WTC11 (cell line): ENCODE results near the gene CABP7. TPM values are rescaled to one million over a fixed set of nuclear protein-coding genes. Genes with fewer than 3 reads are reported as not detected.

Experiments
- ATAC-seq: fragments of 200-7000 bp; cut with Tn5 transposase; 2 replicates; pipeline ENCODE4 v1.10.0; 2021; ENCODE audit warnings: mild to moderate bottlenecking, moderate library complexity
- CTCF ChIA-PET: fragments of 300-600 bp; sonication (Branson Sonifier 250); formaldehyde crosslinking; loops from one replicate; lab custom pipeline; 2021; ENCODE audit warnings: antibody characterized with exemption; lab: Charles Lee
- POLR2A ChIA-PET: fragments of 350-600 bp; sonication (Branson Sonifier 250); formaldehyde crosslinking; loops from one replicate; lab custom pipeline; 2021; ENCODE audit warnings: antibody characterized with exemption; lab: Charles Lee
- DNase-seq: peaks from one replicate; pipeline ENCODE4 v3.0.0; 2021; ENCODE audit warnings: low spot score
- H3K27ac Mint-ChIP-seq: 2 replicates; pipeline ENCODE4 v1.8.0; 2021; ENCODE audit warnings: mixed read lengths
- H3K27me3 Mint-ChIP-seq: 2 replicates; pipeline ENCODE4 v1.8.0; 2021; ENCODE audit warnings: low read depth, mild to moderate bottlenecking, moderate library complexity, mixed read lengths
- H3K36me3 Mint-ChIP-seq: 2 replicates; pipeline ENCODE4 v1.8.0; 2021; ENCODE audit warnings: mixed read lengths
- H3K4me1 Mint-ChIP-seq: 2 replicates; pipeline ENCODE4 v1.8.0; 2022; ENCODE audit warnings: mixed read lengths
- H3K4me3 Mint-ChIP-seq: 2 replicates; pipeline ENCODE4 v1.8.0; 2021; ENCODE audit warnings: mild to moderate bottlenecking, moderate library complexity, mixed read lengths
- H3K9me3 Mint-ChIP-seq: 2 replicates; pipeline ENCODE4 v1.8.0; 2021; ENCODE audit warnings: mixed read lengths
- CREM ChIP-seq: sonication (generic); formaldehyde crosslinking; IDR thresholded peaks from 2 replicates; pipeline ENCODE4 v1.8.1; 2022; ENCODE audit warnings: mild to moderate bottlenecking, missing genetic modification reagents, moderate library complexity
- E2F4 ChIP-seq: sonication (generic); formaldehyde crosslinking; IDR thresholded peaks from 2 replicates; pipeline ENCODE4 v1.8.1; 2022; ENCODE audit warnings: low read depth, mild to moderate bottlenecking, moderate library complexity, missing genetic modification reagents, borderline replicate concordance
- ETV6 ChIP-seq: sonication (generic); formaldehyde crosslinking; IDR thresholded peaks from 2 replicates; pipeline ENCODE4 v1.8.1; 2022; ENCODE audit warnings: mild to moderate bottlenecking, missing genetic modification reagents
- FOXP4 ChIP-seq: sonication (generic); formaldehyde crosslinking; IDR thresholded peaks from 2 replicates; pipeline ENCODE4 v1.8.0; 2022; ENCODE audit warnings: mild to moderate bottlenecking, missing genetic modification reagents
- GABPB1 ChIP-seq: sonication (generic); formaldehyde crosslinking; IDR thresholded peaks from 2 replicates; pipeline ENCODE4 v1.8.1; 2023; ENCODE audit warnings: mild to moderate bottlenecking, missing genetic modification reagents
- JAZF1 ChIP-seq: fragments of 250-450 bp; sonication (Bioruptor Pico); IDR thresholded peaks from 2 replicates; pipeline ENCODE4 v1.9.0; 2021; ENCODE audit warnings: moderate library complexity, mild to moderate bottlenecking, inconsistent platforms
- MLX ChIP-seq: sonication (generic); formaldehyde crosslinking; IDR thresholded peaks from 2 replicates; pipeline ENCODE4 v1.8.1; 2023; ENCODE audit warnings: mild to moderate bottlenecking, missing genetic modification reagents, moderate library complexity
- NR1H2 ChIP-seq: sonication (generic); formaldehyde crosslinking; IDR thresholded peaks from 2 replicates; pipeline ENCODE4 v1.9.0; 2021; ENCODE audit warnings: mild to moderate bottlenecking, moderate library complexity, missing genetic modification reagents
- NR2C2 ChIP-seq: sonication (generic); formaldehyde crosslinking; IDR thresholded peaks from 2 replicates; pipeline ENCODE4 v1.8.0; 2022; ENCODE audit warnings: mild to moderate bottlenecking, missing genetic modification reagents
- PREB ChIP-seq: sonication (generic); formaldehyde crosslinking; IDR thresholded peaks from 2 replicates; pipeline ENCODE4 v1.8.1; 2022; ENCODE audit warnings: mild to moderate bottlenecking, missing genetic modification reagents, moderate library complexity, borderline replicate concordance
- RELA ChIP-seq: sonication (generic); formaldehyde crosslinking; IDR thresholded peaks from 2 replicates; pipeline ENCODE4 v1.8.1; 2022; ENCODE audit warnings: missing genetic modification reagents, mild to moderate bottlenecking, borderline replicate concordance
- SOX15 ChIP-seq: fragments of 250-450 bp; sonication (Bioruptor Pico); IDR thresholded peaks from 2 replicates; pipeline ENCODE4 v1.9.0; 2021; ENCODE audit warnings: mild to moderate bottlenecking
- SP1 ChIP-seq: sonication (generic); formaldehyde crosslinking; conservative IDR thresholded peaks from 2 replicates; pipeline ENCODE4 v1.8.1; 2022; ENCODE audit warnings: missing genetic modification reagents
- TCF7 ChIP-seq: sonication (generic); formaldehyde crosslinking; IDR thresholded peaks from 2 replicates; pipeline ENCODE4 v1.8.0; 2022; ENCODE audit warnings: mild to moderate bottlenecking, low read depth, missing genetic modification reagents, moderate library complexity
- TP53 ChIP-seq: sonication (generic); formaldehyde crosslinking; IDR thresholded peaks from 2 replicates; pipeline ENCODE4 v1.8.1; 2023; ENCODE audit warnings: mild to moderate bottlenecking, missing genetic modification reagents
- ZMAT4 ChIP-seq: fragments of 250-450 bp; sonication (Bioruptor Pico); IDR thresholded peaks from 2 replicates; pipeline ENCODE4 v1.9.0; 2021; ENCODE audit warnings: mild to moderate bottlenecking
- ZNF121 ChIP-seq: sonication (generic); formaldehyde crosslinking; IDR thresholded peaks from 2 replicates; pipeline ENCODE4 v1.8.0; 2023; ENCODE audit warnings: missing genetic modification reagents
- ZNF138 ChIP-seq: sonication (generic); formaldehyde crosslinking; conservative IDR thresholded peaks from 2 replicates; pipeline ENCODE4 v1.8.1; 2022; ENCODE audit warnings: mild to moderate bottlenecking, moderate library complexity, missing genetic modification reagents
- ZNF317 ChIP-seq: sonication (generic); formaldehyde crosslinking; IDR thresholded peaks from 2 replicates; pipeline ENCODE4 v1.8.1; 2023; ENCODE audit warnings: low read depth, mild to moderate bottlenecking, moderate library complexity, missing genetic modification reagents, borderline replicate concordance
- ZNF396 ChIP-seq: fragments of 250-450 bp; sonication (Bioruptor Pico); IDR thresholded peaks from 2 replicates; pipeline ENCODE4 v1.8.0; 2021; ENCODE audit warnings: mild to moderate bottlenecking, moderate library complexity, borderline replicate concordance
- ZNF416 ChIP-seq: fragments of 250-450 bp; sonication (Bioruptor Pico); IDR thresholded peaks from 2 replicates; pipeline ENCODE4 v1.9.0; 2021; ENCODE audit warnings: mild to moderate bottlenecking, inconsistent platforms
- total RNA-seq: library from RNA; stranded (reverse); gene quantifications from 3 replicates; pipeline ENCODE4 v1.2.3, GENCODE V29; 2021
- TF ChIP-seq, protein P1 (sequence below): sonication (generic); formaldehyde crosslinking; IDR thresholded peaks from 2 replicates; pipeline ENCODE4 v1.8.1; 2022; ENCODE audit warnings: mild to moderate bottlenecking, moderate library complexity, missing genetic modification reagents
- TF ChIP-seq, protein P2 (sequence below): fragments of 250-450 bp; sonication (Bioruptor Pico); IDR thresholded peaks from 2 replicates; pipeline ENCODE4 v2.1.2; 2022; ENCODE audit warnings: mild to moderate bottlenecking, moderate library complexity
- TF ChIP-seq, protein P3 (sequence below): fragments of 250-450 bp; sonication (Bioruptor Pico); conservative IDR thresholded peaks from 2 replicates; pipeline ENCODE4 v1.9.0; 2021; ENCODE audit warnings: mild to moderate bottlenecking
- TF ChIP-seq, protein P4 (sequence below): fragments of 250-450 bp; sonication (Bioruptor Pico); IDR thresholded peaks from 2 replicates; pipeline ENCODE4 v1.9.0; 2021; ENCODE audit warnings: moderate library complexity, mild to moderate bottlenecking, inconsistent platforms, borderline replicate concordance

CABP7 gene
- total RNA-seq, 1 experiment from 2014 or later: 0.17 TPM

DNA sequence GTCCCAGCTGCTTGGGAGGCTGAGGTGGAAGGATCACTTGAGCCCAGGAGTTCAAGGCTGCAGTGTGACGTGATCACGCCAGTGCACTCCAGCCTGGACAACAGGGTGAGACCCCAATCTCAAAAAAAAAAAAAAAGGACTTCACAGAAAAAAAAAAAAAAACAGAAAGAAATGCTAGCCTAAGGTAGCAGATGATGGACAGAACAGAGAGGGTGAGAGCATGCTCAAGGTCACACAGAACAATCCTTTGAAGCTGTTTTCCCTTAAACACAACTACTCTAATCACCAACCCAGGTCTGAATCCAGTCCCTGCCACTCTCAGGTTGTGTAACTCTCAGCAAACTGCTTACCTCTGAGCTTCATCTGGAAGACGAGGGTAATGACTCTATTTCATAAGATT, 37.3 kb downstream of the CABP7 start:
- ChIA-PET CTCF (interaction anchor here (0.6 to 1.0 kb wide), 3 partner anchors 24 to 55 kb away, joined by 3 read pairs; no protein-coding TSS in a partner anchor), POLR2A (no interaction called here)
- ATAC-seq (no peak), DNase-seq (no peak)
- Mint-ChIP-seq H3K27ac (no peak overlapping the region), H3K9me3 (no peaks in the 10 kb centered on the region), H3K4me1 (no peaks in the 10 kb centered on the region), H3K4me3 (no peak overlapping the region), H3K36me3 (no peaks in the 10 kb centered on the region), H3K27me3 (no peaks in the 10 kb centered on the region)
- TF ChIP-seq RELA: no peak
- no peak for TF ChIP-seq NR1H2 (CRISPR knock-in tag)
- TF ChIP-seq GABPB1 (CRISPR knock-in tag): no peak
- TF ChIP-seq, protein P1, sequence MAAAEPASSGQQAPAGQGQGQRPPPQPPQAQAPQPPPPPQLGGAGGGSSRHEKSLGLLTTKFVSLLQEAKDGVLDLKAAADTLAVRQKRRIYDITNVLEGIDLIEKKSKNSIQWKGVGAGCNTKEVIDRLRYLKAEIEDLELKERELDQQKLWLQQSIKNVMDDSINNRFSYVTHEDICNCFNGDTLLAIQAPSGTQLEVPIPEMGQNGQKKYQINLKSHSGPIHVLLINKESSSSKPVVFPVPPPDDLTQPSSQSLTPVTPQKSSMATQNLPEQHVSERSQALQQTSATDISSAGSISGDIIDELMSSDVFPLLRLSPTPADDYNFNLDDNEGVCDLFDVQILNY (CRISPR knock-in tag): no peak
- no peak for TF ChIP-seq ZMAT4
- no peak for TF ChIP-seq JAZF1 (CRISPR knock-in tag)
- TF ChIP-seq TCF7 (CRISPR knock-in tag): no peak
- TF ChIP-seq ZNF317 (CRISPR knock-in tag): no peak
- TF ChIP-seq FOXP4: no peak

DNA sequence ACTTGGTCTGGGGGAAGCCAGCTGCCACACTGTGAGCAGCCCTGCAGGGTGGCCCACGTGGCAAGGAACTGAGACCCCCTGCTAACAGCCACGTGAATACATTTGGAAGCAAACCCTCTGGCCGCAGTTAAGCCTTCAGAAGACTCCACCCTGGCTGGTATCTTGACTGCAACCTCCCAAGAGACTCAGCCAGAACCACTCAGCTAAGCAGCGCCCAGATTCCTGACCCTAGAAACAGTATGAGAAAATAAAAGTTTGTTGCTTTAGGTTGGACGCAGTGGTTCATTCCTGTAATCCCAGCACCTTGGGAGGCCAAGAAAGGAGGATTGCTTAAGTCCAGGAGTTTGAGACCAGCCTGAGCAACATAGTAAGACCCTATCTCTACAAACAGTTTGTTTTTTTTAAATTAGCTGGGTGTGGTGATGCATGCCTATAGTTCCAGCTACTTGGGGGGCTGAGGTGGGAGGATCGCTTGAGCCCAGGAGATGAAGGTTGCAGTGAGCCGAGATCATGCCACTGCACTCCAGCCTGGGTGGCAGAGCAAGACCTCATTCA, 38.3 kb downstream of the CABP7 start:
- Mint-ChIP-seq H3K27me3 (no peaks in the 10 kb centered on the region), H3K36me3 (no peaks in the 10 kb centered on the region), H3K27ac (no peak overlapping the region), H3K9me3 (no peaks in the 10 kb centered on the region), H3K4me1 (no peaks in the 10 kb centered on the region), H3K4me3 (no peak overlapping the region)
- ATAC-seq: no peak
- ChIA-PET POLR2A (no interaction called here), CTCF (interaction anchor here (1.0 kb wide), 1 partner anchor 9 kb away, joined by 3 read pairs; the partner anchor contains the start of genes UQCR10 and ZMAT5)
- DNase-seq: no peak
- TF ChIP-seq MLX (CRISPR knock-in tag) (no peak), PREB (CRISPR knock-in tag) (no peak), JAZF1 (CRISPR knock-in tag) (no peak), SOX15 (CRISPR knock-in tag) (no peak), E2F4 (no peak), NR2C2 (CRISPR knock-in tag) (no peak), TP53 (CRISPR knock-in tag) (no peak), ZNF396 (no peak), ZNF121 (CRISPR knock-in tag) (no peak), SP1 (CRISPR knock-in tag) (no peak), CREM (CRISPR knock-in tag) (no peak), ETV6 (CRISPR knock-in tag) (no peak), ZNF138 (CRISPR knock-in tag) (no peak), ZNF416 (CRISPR knock-in tag) (no peak)
- TF ChIP-seq, protein P2, sequence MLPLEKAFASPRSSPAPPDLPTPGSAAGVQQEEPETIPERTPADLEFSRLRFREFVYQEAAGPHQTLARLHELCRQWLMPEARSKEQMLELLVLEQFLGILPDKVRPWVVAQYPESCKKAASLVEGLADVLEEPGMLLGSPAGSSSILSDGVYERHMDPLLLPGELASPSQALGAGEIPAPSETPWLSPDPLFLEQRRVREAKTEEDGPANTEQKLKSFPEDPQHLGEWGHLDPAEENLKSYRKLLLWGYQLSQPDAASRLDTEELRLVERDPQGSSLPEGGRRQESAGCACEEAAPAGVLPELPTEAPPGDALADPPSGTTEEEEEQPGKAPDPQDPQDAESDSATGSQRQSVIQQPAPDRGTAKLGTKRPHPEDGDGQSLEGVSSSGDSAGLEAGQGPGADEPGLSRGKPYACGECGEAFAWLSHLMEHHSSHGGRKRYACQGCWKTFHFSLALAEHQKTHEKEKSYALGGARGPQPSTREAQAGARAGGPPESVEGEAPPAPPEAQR (CRISPR knock-in tag): no peak
- TF ChIP-seq, protein P3, sequence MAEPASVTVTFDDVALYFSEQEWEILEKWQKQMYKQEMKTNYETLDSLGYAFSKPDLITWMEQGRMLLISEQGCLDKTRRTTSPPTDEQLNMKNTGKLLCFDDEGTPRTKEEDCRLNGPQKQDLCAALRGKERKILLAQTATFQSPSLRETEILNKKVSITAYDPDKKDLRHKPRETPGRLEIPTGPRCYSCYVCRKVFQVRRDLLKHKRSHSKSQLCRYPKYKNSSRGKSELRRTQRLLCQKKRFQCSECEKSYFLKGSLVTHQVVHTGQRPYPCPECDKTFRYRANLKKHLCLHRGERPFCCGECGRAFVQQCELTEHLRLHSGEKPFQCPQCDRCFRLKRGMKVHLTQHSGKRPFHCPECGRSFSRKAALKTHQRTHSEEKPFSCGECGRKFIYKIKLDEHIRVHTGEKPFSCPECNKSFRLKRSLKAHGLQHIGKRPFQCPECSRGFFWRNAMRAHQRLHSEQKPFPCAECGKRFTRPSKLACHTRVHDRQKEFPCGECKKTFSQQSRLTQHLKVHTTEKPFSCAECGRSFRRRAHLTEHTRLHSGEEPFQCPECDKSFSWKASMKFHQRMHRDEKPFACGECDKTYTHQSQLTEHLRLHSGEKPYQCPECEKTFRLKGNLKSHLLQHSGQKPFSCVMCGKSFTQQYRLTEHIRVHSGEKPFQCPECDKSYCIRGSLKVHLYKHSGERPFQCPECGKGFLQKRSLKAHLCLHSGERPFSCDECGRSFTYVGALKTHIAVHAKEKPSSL (CRISPR knock-in tag): no peak
- TF ChIP-seq, protein P4, sequence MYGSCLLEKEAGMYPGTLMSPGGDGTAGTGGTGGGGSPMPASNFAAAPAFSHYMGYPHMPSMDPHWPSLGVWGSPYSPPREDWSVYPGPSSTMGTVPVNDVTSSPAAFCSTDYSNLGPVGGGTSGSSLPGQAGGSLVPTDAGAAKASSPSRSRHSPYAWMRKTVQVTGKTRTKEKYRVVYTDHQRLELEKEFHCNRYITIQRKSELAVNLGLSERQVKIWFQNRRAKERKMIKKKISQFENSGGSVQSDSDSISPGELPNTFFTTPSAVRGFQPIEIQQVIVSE: no peak
